Ishikawa (cell line): ENCODE measurements around the gene BBC3.

Experiments
- CEBPB ChIP-seq: IDR thresholded peaks from 2 replicates; pipeline ENCODE4 v1.6.1; 2012
- CREB1 ChIP-seq: IDR thresholded peaks from 2 replicates; pipeline ENCODE4 v1.6.1; 2012; ENCODE audit warnings: low read depth
- EGR1 ChIP-seq: IDR thresholded peaks from 2 replicates; pipeline ENCODE4 v1.6.1; 2012
- EP300 ChIP-seq: IDR thresholded peaks from 2 replicates; pipeline ENCODE4 v1.6.1; 2012; ENCODE audit warnings: borderline replicate concordance
- FOXM1 ChIP-seq: IDR thresholded peaks from 2 replicates; pipeline ENCODE4 v1.6.1; 2012; ENCODE audit warnings: low read depth, borderline replicate concordance
- NFIC ChIP-seq: IDR thresholded peaks from 2 replicates; pipeline ENCODE4 v1.6.1; 2012
- RAD21 ChIP-seq: IDR thresholded peaks from 2 replicates; pipeline ENCODE4 v1.6.1; 2012; ENCODE audit warnings: low read depth
- TAF1 ChIP-seq: IDR thresholded peaks from 2 replicates; pipeline ENCODE4 v1.6.1; 2012; ENCODE audit warnings: low read depth, mild to moderate bottlenecking
- TCF12 ChIP-seq: IDR thresholded peaks from 2 replicates; pipeline ENCODE4 v1.6.1; 2012; ENCODE audit warnings: low read depth
- TEAD4 ChIP-seq: IDR thresholded peaks from 2 replicates; pipeline ENCODE4 v1.6.1; 2012
- YY1 ChIP-seq: IDR thresholded peaks from 2 replicates; pipeline ENCODE4 v1.6.1; 2012; ENCODE audit warnings: low read depth
- ZBTB7A ChIP-seq: IDR thresholded peaks from 2 replicates; pipeline ENCODE4 v1.6.1; 2012; ENCODE audit warnings: low read depth
- TF ChIP-seq, protein P1 (sequence below): IDR thresholded peaks from 2 replicates; pipeline ENCODE4 v1.6.1; 2012; ENCODE audit warnings: low read depth, mild to moderate bottlenecking
- TF ChIP-seq, protein P2 (sequence below): IDR thresholded peaks from 2 replicates; pipeline ENCODE4 v1.6.1; 2012
- TF ChIP-seq, protein P3 (sequence below): IDR thresholded peaks from 2 replicates; pipeline ENCODE4 v1.6.1; 2012

BBC3 gene

DNA sequence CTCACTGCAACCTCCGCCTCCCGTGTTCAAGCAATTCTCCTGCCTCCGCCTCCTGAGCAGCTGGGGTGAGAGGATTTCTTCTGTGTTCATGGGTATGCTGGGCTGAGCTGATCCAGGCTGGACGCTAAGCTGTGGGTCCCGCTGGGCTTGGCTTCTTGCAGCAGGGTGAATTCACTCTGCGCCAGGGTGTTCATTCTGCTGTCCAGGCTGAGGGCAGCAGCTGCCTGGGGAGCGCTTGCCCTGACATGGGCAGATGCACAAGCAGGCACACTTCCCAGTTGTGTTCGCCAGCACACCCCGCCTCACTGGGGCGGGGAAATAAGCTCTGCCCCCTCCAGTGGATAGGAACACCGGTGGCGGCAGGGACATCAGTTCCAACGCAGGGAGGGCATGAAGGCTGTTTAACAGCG lies 36.4 kb upstream of the BBC3 start:
- TF ChIP-seq ZBTB7A: no peak
- TF ChIP-seq FOXM1: no peak
- no peak for TF ChIP-seq EGR1
- TF ChIP-seq RAD21: no peak
- TF ChIP-seq TAF1: no peak
- TF ChIP-seq, protein P1, sequence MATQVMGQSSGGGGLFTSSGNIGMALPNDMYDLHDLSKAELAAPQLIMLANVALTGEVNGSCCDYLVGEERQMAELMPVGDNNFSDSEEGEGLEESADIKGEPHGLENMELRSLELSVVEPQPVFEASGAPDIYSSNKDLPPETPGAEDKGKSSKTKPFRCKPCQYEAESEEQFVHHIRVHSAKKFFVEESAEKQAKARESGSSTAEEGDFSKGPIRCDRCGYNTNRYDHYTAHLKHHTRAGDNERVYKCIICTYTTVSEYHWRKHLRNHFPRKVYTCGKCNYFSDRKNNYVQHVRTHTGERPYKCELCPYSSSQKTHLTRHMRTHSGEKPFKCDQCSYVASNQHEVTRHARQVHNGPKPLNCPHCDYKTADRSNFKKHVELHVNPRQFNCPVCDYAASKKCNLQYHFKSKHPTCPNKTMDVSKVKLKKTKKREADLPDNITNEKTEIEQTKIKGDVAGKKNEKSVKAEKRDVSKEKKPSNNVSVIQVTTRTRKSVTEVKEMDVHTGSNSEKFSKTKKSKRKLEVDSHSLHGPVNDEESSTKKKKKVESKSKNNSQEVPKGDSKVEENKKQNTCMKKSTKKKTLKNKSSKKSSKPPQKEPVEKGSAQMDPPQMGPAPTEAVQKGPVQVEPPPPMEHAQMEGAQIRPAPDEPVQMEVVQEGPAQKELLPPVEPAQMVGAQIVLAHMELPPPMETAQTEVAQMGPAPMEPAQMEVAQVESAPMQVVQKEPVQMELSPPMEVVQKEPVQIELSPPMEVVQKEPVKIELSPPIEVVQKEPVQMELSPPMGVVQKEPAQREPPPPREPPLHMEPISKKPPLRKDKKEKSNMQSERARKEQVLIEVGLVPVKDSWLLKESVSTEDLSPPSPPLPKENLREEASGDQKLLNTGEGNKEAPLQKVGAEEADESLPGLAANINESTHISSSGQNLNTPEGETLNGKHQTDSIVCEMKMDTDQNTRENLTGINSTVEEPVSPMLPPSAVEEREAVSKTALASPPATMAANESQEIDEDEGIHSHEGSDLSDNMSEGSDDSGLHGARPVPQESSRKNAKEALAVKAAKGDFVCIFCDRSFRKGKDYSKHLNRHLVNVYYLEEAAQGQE: no peak
- no peak for TF ChIP-seq TCF12
- no peak for TF ChIP-seq YY1
- TF ChIP-seq, protein P2, sequence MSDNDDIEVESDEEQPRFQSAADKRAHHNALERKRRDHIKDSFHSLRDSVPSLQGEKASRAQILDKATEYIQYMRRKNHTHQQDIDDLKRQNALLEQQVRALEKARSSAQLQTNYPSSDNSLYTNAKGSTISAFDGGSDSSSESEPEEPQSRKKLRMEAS: no peak
- TF ChIP-seq CREB1: no peak
- no peak for TF ChIP-seq CEBPB
- TF ChIP-seq, protein P3, sequence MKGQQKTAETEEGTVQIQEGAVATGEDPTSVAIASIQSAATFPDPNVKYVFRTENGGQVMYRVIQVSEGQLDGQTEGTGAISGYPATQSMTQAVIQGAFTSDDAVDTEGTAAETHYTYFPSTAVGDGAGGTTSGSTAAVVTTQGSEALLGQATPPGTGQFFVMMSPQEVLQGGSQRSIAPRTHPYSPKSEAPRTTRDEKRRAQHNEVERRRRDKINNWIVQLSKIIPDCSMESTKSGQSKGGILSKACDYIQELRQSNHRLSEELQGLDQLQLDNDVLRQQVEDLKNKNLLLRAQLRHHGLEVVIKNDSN: no peak
- TF ChIP-seq NFIC: no peak
- TF ChIP-seq TEAD4: no peak

DNA sequence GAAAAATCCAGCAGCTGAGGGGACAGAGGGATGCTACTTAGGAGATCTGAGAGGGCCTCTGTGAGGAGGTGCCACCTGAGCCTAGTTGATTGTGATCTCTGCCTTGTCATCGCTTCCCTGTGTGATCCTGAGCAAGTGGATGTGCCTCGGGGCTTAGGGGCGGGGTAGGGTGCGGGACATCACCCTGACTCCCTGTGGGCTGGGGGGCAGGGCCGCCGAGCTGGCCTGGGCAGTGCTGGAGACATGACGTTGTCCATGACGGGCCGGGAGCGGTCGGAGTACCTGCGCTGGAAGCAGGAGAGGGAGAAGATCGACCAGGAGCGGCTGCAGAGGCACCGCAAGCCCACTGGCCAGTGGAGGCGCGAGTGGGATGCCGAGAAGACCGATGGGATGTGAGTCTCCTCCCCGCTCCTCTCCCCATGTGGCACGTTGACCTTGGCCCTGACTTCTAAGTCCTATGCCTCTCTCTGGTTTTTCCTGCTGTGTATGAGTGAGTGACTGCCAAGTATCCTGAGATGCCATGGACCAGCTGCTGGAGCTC lies 35.5 kb upstream of the BBC3 start:
- TF ChIP-seq NFIC (no peak), CREB1 (no peak), EGR1 (no peak), TEAD4 (no peak), ZBTB7A (no peak), EP300 (no peak), CEBPB (no peak), FOXM1 (no peak), TAF1 (no peak), TCF12 (no peak), RAD21 (no peak), YY1 (no peak)
- TF ChIP-seq, protein P3: no peak
- TF ChIP-seq, protein P1: no peak
- TF ChIP-seq, protein P2: no peak

DNA sequence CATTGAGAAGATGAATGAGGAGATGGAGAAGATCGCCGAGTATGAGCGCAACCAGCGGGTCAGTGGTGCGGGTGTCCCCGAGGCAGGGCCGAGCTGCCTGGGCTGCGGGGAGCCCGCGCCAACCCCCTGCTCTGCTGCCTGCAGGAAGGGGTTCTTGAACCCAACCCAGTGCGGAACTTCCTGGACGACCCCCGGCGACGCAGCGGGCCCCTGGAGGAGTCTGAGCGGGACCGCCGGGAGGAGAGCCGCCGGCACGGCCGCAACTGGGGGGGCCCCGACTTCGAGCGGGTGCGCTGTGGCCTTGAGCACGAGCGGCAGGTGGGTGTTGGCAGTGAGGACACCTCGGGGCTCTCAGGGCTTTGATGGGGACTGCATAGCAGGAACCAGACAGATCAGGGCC lies 33.6 kb upstream of the BBC3 start:
- TF ChIP-seq, protein P2: no peak
- TF ChIP-seq, protein P3: no peak
- TF ChIP-seq TEAD4 (no peak), ZBTB7A (no peak), NFIC (no peak)

DNA sequence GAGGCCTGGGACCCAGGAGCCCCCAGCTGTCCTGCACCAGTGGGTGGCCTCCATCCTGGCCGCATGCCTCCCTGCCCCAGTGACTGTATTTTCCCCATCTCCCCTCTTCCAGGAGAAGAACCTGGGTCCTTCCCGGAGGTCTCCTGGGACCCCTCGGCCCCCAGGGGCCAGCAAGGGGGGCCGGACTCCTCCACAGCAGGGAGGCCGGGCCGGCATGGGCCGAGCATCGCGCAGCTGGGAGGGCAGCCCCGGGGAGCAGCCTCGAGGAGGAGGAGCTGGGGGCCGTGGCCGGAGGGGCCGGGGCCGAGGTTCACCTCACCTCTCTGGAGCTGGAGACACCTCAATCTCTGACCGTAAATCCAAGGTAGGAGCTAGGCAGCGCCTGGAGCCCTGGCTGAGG lies 29.5 kb upstream of the BBC3 start:
- TF ChIP-seq, protein P1: no peak
- no peak for TF ChIP-seq CEBPB
- TF ChIP-seq TAF1: no peak
- TF ChIP-seq, protein P3: no peak
- TF ChIP-seq RAD21: no peak
- TF ChIP-seq NFIC: no peak
- no peak for TF ChIP-seq ZBTB7A
- no peak for TF ChIP-seq CREB1
- no peak for TF ChIP-seq TEAD4
- TF ChIP-seq, protein P2: no peak
- no peak for TF ChIP-seq EP300
- no peak for TF ChIP-seq EGR1
- no peak for TF ChIP-seq YY1
